ENCODE results near the gene ZNF462.

- TF ChIP-seq CTCF (conservative IDR thresholded peaks at IDR 0.05; ENCODE audit: low read length) (no peak), EZH2phosphoT487 (IDR thresholded peaks at IDR 0.05; ENCODE audit: borderline replicate concordance) (no peak)
These were observed 91.6 kb downstream of the ZNF462 start for GRCh38 chr9:106954558-106954957.

All from Loucy (cell line).